Measurements from ENCODE around the gene TRIM67. TPM values are rescaled to one million over a fixed set of nuclear protein-coding genes. Genes with fewer than 3 reads are reported as not detected.

TRIM67 gene
- total and polyA plus RNA-seq, 9 of the 15 experiments (the other 6 are each of a cell fraction or from before 2014, with no cell fraction given) = 0.04 to 0.60 (median 0.31) TPM

DNA sequence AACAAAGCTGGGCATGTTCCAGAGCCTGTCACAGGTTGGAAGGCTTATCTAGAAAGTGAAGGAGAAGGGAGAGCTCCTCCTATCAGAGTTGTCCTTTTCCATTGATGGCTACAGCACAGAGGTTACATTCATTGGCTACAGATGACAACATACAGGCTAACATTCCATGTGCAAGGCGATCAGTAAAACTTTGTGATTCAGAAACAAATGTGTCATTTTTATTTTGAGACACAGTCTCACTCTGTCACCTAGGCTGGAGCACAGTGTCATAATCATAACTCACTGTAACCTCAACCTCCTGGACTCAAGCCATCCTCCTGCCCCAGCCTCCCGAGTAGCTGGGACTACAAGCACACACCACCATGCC lies 32.6 kb downstream of the TRIM67 start:
- ATAC-seq (peak; percentile 16), DNase-seq (ENCODE audit: extremely low read depth in 1 of 4, low spot score in 3 of 4) (no peak), FAIRE-seq (no peak)
- ChIA-PET POLR2A (interaction anchor here (1.1 to 1.6 kb wide), 4 partner anchors 12 to 328 kb away, joined by 3 read pairs; no protein-coding TSS in a partner anchor), CTCF (ENCODE audit: low intra/inter-chr PET ratio) (no interaction called here)
- Histone ChIP-seq H2AFZ (ENCODE audit: low read depth, low read length) (no peak overlapping the region), H3K27me3 (ENCODE audit: control insufficient read depth in 2 of 2, insufficient read depth in 2 of 2, low read length in 2 of 2) (peaks cover 2 to 32% of the 10 kb centered on the region in 2 experiments; a peak in 3 of 5 replicates), H3K79me2 (ENCODE audit: control insufficient read depth, insufficient read depth, low read length) (no peaks in the 10 kb centered on the region), H3K9me3 (replicated peaks; ENCODE audit: control insufficient read depth, insufficient read depth, low read depth, low read length) (no peaks in the 10 kb centered on the region), H3K4me3 (no peak overlapping the region), H3K36me3 (ENCODE audit: control insufficient read depth, insufficient read depth, low read length) (no peaks in the 10 kb centered on the region), H3K9me1 (ENCODE audit: control insufficient read depth, insufficient read depth, low read length) (no peaks in the 10 kb centered on the region), H3K27ac (ENCODE audit: extremely low read depth, low read depth, low read length) (no peak overlapping the region), H3K4me2 (ENCODE audit: insufficient read depth, low read length) (no peak overlapping the region), H4K20me1 (replicated peaks; ENCODE audit: control insufficient read depth, insufficient read depth, low read length) (0 out of 2 replicates have a peak, but pooled peaks cover 3% of the 10 kb centered on the region), H3K9ac (ENCODE audit: insufficient read depth in 1 of 2, low read depth in 2 of 2, low read length in 2 of 2) (no peak overlapping the region), H3K4me1 (replicated peaks in 1 of 2; ENCODE audit: control insufficient read depth in 2 of 2, insufficient read depth in 2 of 2, low read length in 2 of 2) (peaks cover 5 to 22% of the 10 kb centered on the region in 2 experiments)
- BruUV-seq (replicated peaks) = no TSS peak
- in situ Hi-C loops (cut with MboI) (no loop called here), intact Hi-C loops (cut with micrococcal nuclease) (no loop called here)
- 23% methylated on average over 2 of the region's 2 CpGs for WGBS (ENCODE audit: insufficient coverage, low coverage, missing lambda C conversion rate)
- 0 out of 4 replicates have a peak, but pooled peaks of 1 of the 2 experiments have one; percentile 36 for TF ChIP-seq TEAD1 (CRISPR knock-in tag; IDR thresholded peaks at IDR 0.05)
- no peak for TF ChIP-seq CEBPG (CRISPR knock-in tag; IDR thresholded peaks at IDR 0.05)
- peak in 1 of 2 experiments; percentile 36; a peak in 1 of 4 replicates for TF ChIP-seq CEBPG (tag; conservative IDR thresholded peaks at IDR 0.05 in 1 of 2, IDR thresholded peaks at IDR 0.05 in 1 of 2)
- TF ChIP-seq FOXJ2 (tag; IDR thresholded peaks at IDR 0.05) = no peak
- TF ChIP-seq NFIX (CRISPR knock-in tag; IDR thresholded peaks at IDR 0.05; ENCODE audit: low read depth) = no peak
- TF ChIP-seq ZNF699 (CRISPR knock-in tag; IDR thresholded peaks at IDR 0.05; ENCODE audit: insufficient replicate concordance) = no peak
- no peak for TF ChIP-seq MBD2 (IDR thresholded peaks at IDR 0.05; ENCODE audit: borderline replicate concordance, low read depth)
- no peak for TF ChIP-seq CEBPB (tag; IDR thresholded peaks at IDR 0.05)
- TF ChIP-seq RBBP5 (IDR thresholded peaks at IDR 0.05; ENCODE audit: borderline replicate concordance, insufficient read depth, low read length, poor library complexity, severe bottlenecking) = no peak
- no peak for TF ChIP-seq TCF7L2 (IDR thresholded peaks at IDR 0.05; ENCODE audit: low read depth, low read length)
- TF ChIP-seq, protein P1, sequence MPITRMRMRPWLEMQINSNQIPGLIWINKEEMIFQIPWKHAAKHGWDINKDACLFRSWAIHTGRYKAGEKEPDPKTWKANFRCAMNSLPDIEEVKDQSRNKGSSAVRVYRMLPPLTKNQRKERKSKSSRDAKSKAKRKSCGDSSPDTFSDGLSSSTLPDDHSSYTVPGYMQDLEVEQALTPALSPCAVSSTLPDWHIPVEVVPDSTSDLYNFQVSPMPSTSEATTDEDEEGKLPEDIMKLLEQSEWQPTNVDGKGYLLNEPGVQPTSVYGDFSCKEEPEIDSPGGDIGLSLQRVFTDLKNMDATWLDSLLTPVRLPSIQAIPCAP (CRISPR knock-in tag; IDR thresholded peaks at IDR 0.05; ENCODE audit: borderline replicate concordance) = no peak
- 0 out of 4 replicates have a peak, but pooled peaks of 1 of the 2 experiments have one; percentile 14 for TF ChIP-seq MAZ (CRISPR knock-in tag; conservative IDR thresholded peaks at IDR 0.05 in 1 of 2, IDR thresholded peaks at IDR 0.05 in 1 of 2)
- no peak for TF ChIP-seq RERE (CRISPR knock-in tag; IDR thresholded peaks at IDR 0.05; ENCODE audit: borderline replicate concordance)
- TF ChIP-seq ZNF766 (CRISPR knock-in tag; conservative IDR thresholded peaks at IDR 0.05) = 0 out of 2 replicates have a peak, but pooled peaks have one; percentile 15
- no peak for TF ChIP-seq GATAD2B (IDR thresholded peaks at IDR 0.05; ENCODE audit: borderline replicate concordance)
- TF ChIP-seq ZSCAN32 (CRISPR knock-in tag; IDR thresholded peaks at IDR 0.05) = no peak

Measured in K562 (cell line).